ENCODE data around the gene VIL1. TPM values are rescaled to one million over a fixed set of nuclear protein-coding genes. Genes with fewer than 3 reads are reported as not detected.

Gene VIL1
- total and polyA plus RNA-seq, 2 of the 4 experiments (the other 2 are of a cell fraction), result not detected

GRCh38 chr2:218394298-218395089 is 24.4 kb upstream of the VIL1 start:
- Histone ChIP-seq H3K27me3 (ENCODE audit: control insufficient read depth, insufficient read depth, low read length) (no peaks in the 10 kb centered on the region), H3K14ac (replicated peaks; ENCODE audit: low read depth, low read length) (no peak overlapping the region), H3K9me1 (ENCODE audit: insufficient read depth, low read length) (0 out of 2 replicates have a peak, but pooled peaks cover 2% of the 10 kb centered on the region), H4K20me1 (ENCODE audit: insufficient read depth, low read length) (no peaks in the 10 kb centered on the region), H3K36me3 (ENCODE audit: control insufficient read depth, insufficient read depth, low read length) (no peaks in the 10 kb centered on the region), H3K79me1 (ENCODE audit: low read depth in 1 of 2, low read length in 2 of 2) (peaks cover 6 to 13% of the 10 kb centered on the region in 2 experiments; a peak in 3 of 4 replicates), H2AK5ac (ENCODE audit: low read depth, low read length) (peak overlapping the region; percentile 40; the same call in 1 of the 2 replicates), H2BK15ac (ENCODE audit: low read depth, low read length) (no peak overlapping the region), H3K4ac (ENCODE audit: low read depth, low read length) (no peak overlapping the region), H3K9me3 (ENCODE audit: control insufficient read depth, insufficient read depth, low read length) (no peaks in the 10 kb centered on the region), H3K4me3 (ENCODE audit: insufficient read depth, low read depth, low read length) (no peak overlapping the region), H3K27ac (ENCODE audit: insufficient read depth, low read length) (no peak overlapping the region), H4K8ac (ENCODE audit: low read depth in 2 of 2, low read length in 2 of 2) (no peak overlapping the region; a peak in 1 of 4 replicates), H2AK9ac (replicated peaks; ENCODE audit: low read depth, low read length, poor library complexity) (peak overlapping the region; percentile 71), H3K56ac (ENCODE audit: extremely low read depth, insufficient read depth, low read length) (no peak overlapping the region), H3K4me1 (ENCODE audit: control insufficient read depth, insufficient read depth, low read length) (peaks cover 21% of the 10 kb centered on the region), H2BK120ac (ENCODE audit: low read depth, low read length) (no peak overlapping the region), H3K23ac (ENCODE audit: low read depth, low read length) (no peak overlapping the region), H2AFZ (replicated peaks; ENCODE audit: low read length, poor library complexity) (no peak overlapping the region), H2BK20ac (ENCODE audit: low read depth, low read length) (no peak overlapping the region), H2BK5ac (ENCODE audit: low read depth, low read length, poor library complexity, severe bottlenecking) (no peak overlapping the region), H3K4me2 (ENCODE audit: low read depth, low read length) (no peak overlapping the region), H4K91ac (ENCODE audit: insufficient read depth, low read depth, low read length) (peak overlapping the region; percentile 16; the same call in 1 of the 2 replicates), H4K5ac (ENCODE audit: low read depth, low read length) (no peak overlapping the region), H3K9ac (ENCODE audit: low read depth, low read length) (no peak overlapping the region), H3K18ac (ENCODE audit: low read depth, low read length) (no peak overlapping the region)
- in situ Hi-C loops (cut with MboI; ENCODE audit: low sequenced_read_pairs), result loop anchor here (10.0 kb wide), 1 partner anchor 120 kb away; the partner anchor contains the start of genes AAMP and PNKD
- WGBS, 2 experiments (ENCODE audit: extremely low coverage in 2 of 2, insufficient read length in 1 of 2), result 100% methylated on average over 2 of the region's 13 CpGs; no CpG with 5 or more reads in 1 of the 2 experiments
- ChIA-PET POLR2A (ENCODE audit: unreplicated experiment) (no interaction called here), CTCF (no interaction called here)
- DNase-seq (no peak), ATAC-seq (ENCODE audit: low read depth) (no peak)
- dilution Hi-C loops (cut with HindIII; ENCODE audit: low sequenced_read_pairs, unreplicated experiment), result no loop called here
- intact Hi-C loops (cut with micrococcal nuclease), result no loop called here
- BruUV-seq (replicated peaks), result no TSS peak
- TF ChIP-seq NFE2L2 (IDR thresholded peaks at IDR 0.05; ENCODE audit: low read depth, low read length) (no peak), CTCF (conservative IDR thresholded peaks at IDR 0.05; ENCODE audit: low read depth, low read length) (no peak), RAD21 (IDR thresholded peaks at IDR 0.05; ENCODE audit: low read length) (no peak), RCOR1 (IDR thresholded peaks at IDR 0.05; ENCODE audit: insufficient replicate concordance, low read length) (no peak), CHD1 (IDR thresholded peaks at IDR 0.05; ENCODE audit: low read depth, low read length) (no peak), USF2 (IDR thresholded peaks at IDR 0.05; ENCODE audit: low read depth, low read length) (no peak), MAZ (IDR thresholded peaks at IDR 0.05; ENCODE audit: borderline replicate concordance, low read depth, low read length) (no peak), POLR2A (IDR thresholded peaks at IDR 0.05; ENCODE audit: low read depth, low read length) (no peak), BHLHE40 (IDR thresholded peaks at IDR 0.05; ENCODE audit: low read depth, low read length) (no peak), MXI1 (IDR thresholded peaks at IDR 0.05; ENCODE audit: borderline replicate concordance, low read depth, low read length) (no peak), CEBPB (IDR thresholded peaks at IDR 0.05; ENCODE audit: low read depth, low read length) (no peak), MAFK (IDR thresholded peaks at IDR 0.05; ENCODE audit: low read depth, low read length) (no peak), FOS (IDR thresholded peaks at IDR 0.05; ENCODE audit: low read depth, low read length) (no peak), SMC3 (IDR thresholded peaks at IDR 0.05; ENCODE audit: low read depth, low read length) (no peak)
- TF ChIP-seq, protein P1, sequence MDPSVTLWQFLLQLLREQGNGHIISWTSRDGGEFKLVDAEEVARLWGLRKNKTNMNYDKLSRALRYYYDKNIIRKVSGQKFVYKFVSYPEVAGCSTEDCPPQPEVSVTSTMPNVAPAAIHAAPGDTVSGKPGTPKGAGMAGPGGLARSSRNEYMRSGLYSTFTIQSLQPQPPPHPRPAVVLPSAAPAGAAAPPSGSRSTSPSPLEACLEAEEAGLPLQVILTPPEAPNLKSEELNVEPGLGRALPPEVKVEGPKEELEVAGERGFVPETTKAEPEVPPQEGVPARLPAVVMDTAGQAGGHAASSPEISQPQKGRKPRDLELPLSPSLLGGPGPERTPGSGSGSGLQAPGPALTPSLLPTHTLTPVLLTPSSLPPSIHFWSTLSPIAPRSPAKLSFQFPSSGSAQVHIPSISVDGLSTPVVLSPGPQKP (IDR thresholded peaks at IDR 0.05; ENCODE audit: borderline replicate concordance, low read depth, low read length), result no peak
